GM21367 (cell line): ENCODE measurements around the gene MOB3A.
"Not testable (repeated sequence)": the region's sequence is repeated elsewhere in the genome, so short reads cannot be mapped to it uniquely, and the experiment has no call there.

Experiments
- ATAC-seq: cut with Tn5 transposase; IDR thresholded peaks from one replicate; pipeline ENCODE4 v1.9.1; 2021; ENCODE audit not compliant: unreplicated experiment

MOB3A gene

GRCh38 chr19:2035590-2035991 lies 60.5 kb downstream of the MOB3A start:
- no peak for ATAC-seq

- no peak for ATAC-seq
Observed at GRCh38 chr19:2034729-2035589, 61.2 kb downstream of the MOB3A start.

- ATAC-seq: not testable (repeated sequence)
Observed at GRCh38 chr19:2034253-2034652, 61.9 kb downstream of the MOB3A start.

- no peak for ATAC-seq
Observed at GRCh38 chr19:2033825-2034159, 62.3 kb downstream of the MOB3A start.

GRCh38 chr19:2033115-2033824 lies 62.9 kb downstream of the MOB3A start:
- no peak for ATAC-seq

- no peak for ATAC-seq
Observed at GRCh38 chr19:2032296-2032941, 63.7 kb downstream of the MOB3A start.

GRCh38 chr19:2027361-2027760 lies 68.8 kb downstream of the MOB3A start:
- no peak for ATAC-seq

- ATAC-seq: no peak
Observed at GRCh38 chr19:2026770-2027169, 69.4 kb downstream of the MOB3A start.

GRCh38 chr19:2022289-2022688 lies 73.8 kb downstream of the MOB3A start:
- no peak for ATAC-seq

GRCh38 chr19:2021453-2022140 lies 74.5 kb downstream of the MOB3A start:
- no peak for ATAC-seq
